ENCODE data around the gene SLC9A9. TPM values are rescaled to one million over a fixed set of nuclear protein-coding genes. Genes with fewer than 3 reads are reported as not detected.

The SLC9A9 gene
- total RNA-seq, 4 donors from 2014 or later = 12.8 to 63.8 (median 33.3) TPM

GRCh38 chr3:143822798-143823197, 25.5 kb downstream of the SLC9A9 start:
- Histone ChIP-seq H3K9me3 (no peaks in the 10 kb centered on the region), H3K4me3 (no peak overlapping the region), H3K4me1 (no peaks in the 10 kb centered on the region), H3K27me3 (no peaks in the 10 kb centered on the region), H3K27ac (no peak overlapping the region), H3K36me3 (no peaks in the 10 kb centered on the region)
- no peak for DNase-seq
- TF ChIP-seq, protein P1, sequence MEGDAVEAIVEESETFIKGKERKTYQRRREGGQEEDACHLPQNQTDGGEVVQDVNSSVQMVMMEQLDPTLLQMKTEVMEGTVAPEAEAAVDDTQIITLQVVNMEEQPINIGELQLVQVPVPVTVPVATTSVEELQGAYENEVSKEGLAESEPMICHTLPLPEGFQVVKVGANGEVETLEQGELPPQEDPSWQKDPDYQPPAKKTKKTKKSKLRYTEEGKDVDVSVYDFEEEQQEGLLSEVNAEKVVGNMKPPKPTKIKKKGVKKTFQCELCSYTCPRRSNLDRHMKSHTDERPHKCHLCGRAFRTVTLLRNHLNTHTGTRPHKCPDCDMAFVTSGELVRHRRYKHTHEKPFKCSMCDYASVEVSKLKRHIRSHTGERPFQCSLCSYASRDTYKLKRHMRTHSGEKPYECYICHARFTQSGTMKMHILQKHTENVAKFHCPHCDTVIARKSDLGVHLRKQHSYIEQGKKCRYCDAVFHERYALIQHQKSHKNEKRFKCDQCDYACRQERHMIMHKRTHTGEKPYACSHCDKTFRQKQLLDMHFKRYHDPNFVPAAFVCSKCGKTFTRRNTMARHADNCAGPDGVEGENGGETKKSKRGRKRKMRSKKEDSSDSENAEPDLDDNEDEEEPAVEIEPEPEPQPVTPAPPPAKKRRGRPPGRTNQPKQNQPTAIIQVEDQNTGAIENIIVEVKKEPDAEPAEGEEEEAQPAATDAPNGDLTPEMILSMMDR (IDR thresholded peaks at IDR 0.05) = no peak
- TF ChIP-seq POLR2A (IDR thresholded peaks at IDR 0.05) = no peak
- intact Hi-C loops (cut with DNase I; ENCODE audit: low total_unique reads) = no loop called here

DNA sequence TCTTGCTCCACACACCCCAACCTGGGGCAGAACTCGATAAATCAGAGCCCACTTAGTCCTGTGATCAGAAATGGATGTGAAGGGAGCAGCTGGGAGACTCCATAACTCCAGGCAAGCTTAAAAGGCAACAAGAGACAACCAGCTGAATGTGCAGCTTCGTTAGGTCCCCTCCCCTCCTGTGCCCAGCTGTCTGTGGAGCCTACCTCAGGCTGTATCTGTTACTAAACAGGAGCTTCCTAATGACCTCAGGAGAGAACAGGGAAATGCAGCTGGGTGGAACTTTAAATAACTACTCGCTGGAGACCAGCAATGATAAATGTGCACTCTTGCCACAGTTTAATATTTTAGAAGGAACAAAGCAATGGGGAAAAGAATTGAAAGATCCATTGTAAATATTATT, 25.9 kb downstream of the SLC9A9 start:
- no peaks in the 10 kb centered on the region for H3K27me3 ChIP-seq
- H3K27ac ChIP-seq = peak overlapping the region in 1 of 2 donors; percentile 18
- intact Hi-C loops (cut with DNase I; ENCODE audit: low total_unique reads) = no loop called here
- TF ChIP-seq POLR2A (IDR thresholded peaks at IDR 0.05) = no peak
- TF ChIP-seq, protein P1 (IDR thresholded peaks at IDR 0.05) = no peak
- H3K36me3 ChIP-seq = no peaks in the 10 kb centered on the region
- no peak for DNase-seq
- no peak overlapping the region for H3K4me3 ChIP-seq
- H3K4me1 ChIP-seq = no peaks in the 10 kb centered on the region
- H3K9me3 ChIP-seq = no peaks in the 10 kb centered on the region

- Histone ChIP-seq H3K4me3 (no peak overlapping the region), H3K36me3 (no peaks in the 10 kb centered on the region), H3K4me1 (no peaks in the 10 kb centered on the region), H3K27ac (peak overlapping the region in 1 of 2 donors; percentile 18), H3K27me3 (no peaks in the 10 kb centered on the region), H3K9me3 (no peaks in the 10 kb centered on the region)
- TF ChIP-seq, protein P1 (IDR thresholded peaks at IDR 0.05) = no peak
- TF ChIP-seq POLR2A (IDR thresholded peaks at IDR 0.05) = no peak
- DNase-seq = no peak
- intact Hi-C loops (cut with DNase I; ENCODE audit: low total_unique reads) = no loop called here
These were observed 26.4 kb downstream of the SLC9A9 start for GRCh38 chr3:143821862-143822261.

DNA sequence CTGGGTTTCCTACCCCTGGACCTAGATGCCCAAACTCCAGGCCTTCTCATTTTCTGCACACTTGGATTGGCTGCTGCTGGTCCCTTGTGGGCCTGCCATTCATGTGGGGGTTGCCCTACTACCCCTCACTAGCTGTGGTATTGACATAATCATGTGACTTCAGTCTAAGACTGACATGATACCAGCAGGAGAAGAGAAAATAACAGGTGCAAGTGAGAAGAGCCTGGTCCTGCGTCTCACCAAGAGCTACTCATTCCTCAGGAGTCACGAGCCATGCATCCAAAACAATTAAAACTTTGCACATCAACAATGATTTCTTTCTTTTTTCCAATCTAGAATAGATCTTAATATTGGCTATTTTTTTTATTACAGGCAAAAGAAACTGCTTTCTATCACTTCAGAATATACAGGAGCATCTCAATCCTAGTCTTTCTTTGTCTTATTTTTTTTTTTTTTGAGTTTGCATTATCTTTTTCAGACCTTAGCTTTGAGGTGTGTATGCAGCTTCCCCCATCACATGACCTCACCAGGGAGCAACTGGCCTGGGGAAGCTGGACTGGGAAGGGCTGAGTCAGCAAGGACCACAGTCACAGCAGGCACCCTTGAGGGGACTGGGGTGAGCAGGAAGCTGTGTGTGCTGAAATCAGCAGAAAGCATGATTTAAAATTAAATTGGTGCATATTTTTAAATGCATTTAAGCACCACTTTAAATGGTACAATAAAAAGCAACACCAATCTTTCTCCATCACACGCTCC, 27.6 kb downstream of the SLC9A9 start:
- no peak overlapping the region for H3K4me3 ChIP-seq
- no peaks in the 10 kb centered on the region for H3K4me1 ChIP-seq
- no peaks in the 10 kb centered on the region for H3K36me3 ChIP-seq
- intact Hi-C loops (cut with DNase I; ENCODE audit: low total_unique reads) = no loop called here
- H3K9me3 ChIP-seq = no peaks in the 10 kb centered on the region
- H3K27ac ChIP-seq = no peak overlapping the region
- TF ChIP-seq, protein P1 (IDR thresholded peaks at IDR 0.05) = no peak
- no peak for TF ChIP-seq POLR2A (IDR thresholded peaks at IDR 0.05)
- no peaks in the 10 kb centered on the region for H3K27me3 ChIP-seq
- DNase-seq = no peak

DNA sequence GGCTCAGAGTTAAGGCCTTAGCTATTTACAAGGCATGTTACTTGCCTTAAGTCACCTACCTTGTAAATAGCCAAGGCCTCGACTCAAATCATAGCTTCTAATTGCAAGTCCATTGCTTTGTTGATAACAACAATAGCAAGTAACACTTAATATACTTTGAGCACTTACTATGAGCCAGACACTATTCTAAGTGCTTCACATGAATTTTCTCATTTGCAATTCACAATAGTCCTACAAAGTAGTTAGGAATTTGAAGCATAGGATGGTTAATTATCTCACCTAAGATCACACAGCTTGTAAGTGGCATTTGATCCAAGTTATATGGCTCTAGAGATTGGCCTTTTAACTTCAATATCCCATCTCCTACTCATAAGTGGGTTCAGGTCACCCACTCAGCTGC, 28.4 kb downstream of the SLC9A9 start:
- TF ChIP-seq, protein P1 (IDR thresholded peaks at IDR 0.05) = no peak
- no peak for TF ChIP-seq POLR2A (IDR thresholded peaks at IDR 0.05)
- H3K27me3 ChIP-seq = no peaks in the 10 kb centered on the region
- DNase-seq = no peak
- H3K4me1 ChIP-seq = no peaks in the 10 kb centered on the region
- H3K9me3 ChIP-seq = no peaks in the 10 kb centered on the region
- intact Hi-C loops (cut with DNase I; ENCODE audit: low total_unique reads) = no loop called here
- no peak overlapping the region for H3K4me3 ChIP-seq
- no peaks in the 10 kb centered on the region for H3K36me3 ChIP-seq
- H3K27ac ChIP-seq = no peak overlapping the region

Data from uterus (tissue), 4 donors.